Lower leg skin (tissue), 4 donors: ENCODE measurements around the gene GSN. TPM values are rescaled to one million over a fixed set of nuclear protein-coding genes. Genes with fewer than 3 reads are reported as not detected.
A peak's percentile ranks its signal among the peaks of the same experiment; 100 is the strongest.

Experiments
- DNase-seq, 2 donors: peaks; one replicate each; pipeline ENCODE4 v3.0.0-alpha.2; 2019; ENCODE audit warnings: low spot score in 2 of 2
- H3K4me3 ChIP-seq: fragments of 200-600 bp; sonication (generic); 2 replicates; pipeline ENCODE4 v1.5.1; 2017; ENCODE audit warnings: mild to moderate bottlenecking, low read depth; ENCODE audit not compliant: poor library complexity, severe bottlenecking
- POLR2A ChIP-seq, 2 donors: fragments of 450-650 bp; IDR thresholded peaks; one replicate each; pipeline ENCODE4 v1.6.1; 2016 to 2017; ENCODE audit warnings: antibody characterized with exemption in 2 of 2, mild to moderate bottlenecking in 1 of 2, moderate library complexity in 1 of 2
- WGBS, 2 donors: methylation state at CpG; one replicate each; pipeline ENCODE4 v1.1.5; 2018; 5-methylcytosine and 5-hydroxymethylcytosine counted together
- intact Hi-C: fragments of 100-400 bp; cut with DNase I; formaldehyde crosslinking; loops from one replicate; pipeline ENCODE4 v1.15.0; 2023; ENCODE audit warnings: low total_unique reads
- total RNA-seq, 4 donors: library from RNA; depleted of rRNA; stranded (reverse); fragments of >200 nt; gene quantifications; one replicate each; pipeline ENCODE4 v1.1.0, GENCODE V29; 2016
- TF ChIP-seq, protein P1 (sequence below), 3 donors: fragments of 450-650 bp; IDR thresholded peaks; one replicate each; pipeline ENCODE4 v1.5.1; 2016; ENCODE audit warnings: antibody characterized with exemption in 3 of 3, mild to moderate bottlenecking in 3 of 3, moderate library complexity in 2 of 3

Gene GSN
- total RNA-seq, 4 donors from 2014 or later = 835 to 2,031 (median 1,042) TPM

DNA sequence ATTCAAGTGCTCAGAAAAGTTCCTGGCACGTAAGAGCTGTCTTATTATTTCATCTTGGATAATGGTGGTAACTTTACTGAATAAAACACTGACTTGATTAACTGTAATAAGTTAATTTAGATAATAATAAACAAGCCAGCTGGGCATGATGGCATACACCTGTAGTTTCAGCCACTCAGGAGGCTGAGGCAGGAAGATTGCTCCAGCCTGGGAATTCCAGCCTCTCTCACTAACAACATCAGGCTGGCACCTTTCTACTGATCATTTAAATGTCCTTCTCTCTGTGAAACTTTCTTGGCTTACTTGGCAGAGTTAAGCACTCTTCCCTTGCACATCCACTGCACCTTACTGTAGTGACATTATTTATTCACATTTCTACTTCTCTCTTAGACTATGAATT is 82.1 kb downstream of the GSN start:
- no peak overlapping the region for H3K4me3 ChIP-seq
- DNase-seq = no peak
- 82 to 94% methylated on average over 1 of the region's 1 CpG for WGBS, 2 donors
- intact Hi-C loops = no loop called here
- TF ChIP-seq, protein P1, sequence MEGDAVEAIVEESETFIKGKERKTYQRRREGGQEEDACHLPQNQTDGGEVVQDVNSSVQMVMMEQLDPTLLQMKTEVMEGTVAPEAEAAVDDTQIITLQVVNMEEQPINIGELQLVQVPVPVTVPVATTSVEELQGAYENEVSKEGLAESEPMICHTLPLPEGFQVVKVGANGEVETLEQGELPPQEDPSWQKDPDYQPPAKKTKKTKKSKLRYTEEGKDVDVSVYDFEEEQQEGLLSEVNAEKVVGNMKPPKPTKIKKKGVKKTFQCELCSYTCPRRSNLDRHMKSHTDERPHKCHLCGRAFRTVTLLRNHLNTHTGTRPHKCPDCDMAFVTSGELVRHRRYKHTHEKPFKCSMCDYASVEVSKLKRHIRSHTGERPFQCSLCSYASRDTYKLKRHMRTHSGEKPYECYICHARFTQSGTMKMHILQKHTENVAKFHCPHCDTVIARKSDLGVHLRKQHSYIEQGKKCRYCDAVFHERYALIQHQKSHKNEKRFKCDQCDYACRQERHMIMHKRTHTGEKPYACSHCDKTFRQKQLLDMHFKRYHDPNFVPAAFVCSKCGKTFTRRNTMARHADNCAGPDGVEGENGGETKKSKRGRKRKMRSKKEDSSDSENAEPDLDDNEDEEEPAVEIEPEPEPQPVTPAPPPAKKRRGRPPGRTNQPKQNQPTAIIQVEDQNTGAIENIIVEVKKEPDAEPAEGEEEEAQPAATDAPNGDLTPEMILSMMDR (IDR thresholded peaks at IDR 0.05) = no peak
- TF ChIP-seq POLR2A (IDR thresholded peaks at IDR 0.05) = no peak

DNA sequence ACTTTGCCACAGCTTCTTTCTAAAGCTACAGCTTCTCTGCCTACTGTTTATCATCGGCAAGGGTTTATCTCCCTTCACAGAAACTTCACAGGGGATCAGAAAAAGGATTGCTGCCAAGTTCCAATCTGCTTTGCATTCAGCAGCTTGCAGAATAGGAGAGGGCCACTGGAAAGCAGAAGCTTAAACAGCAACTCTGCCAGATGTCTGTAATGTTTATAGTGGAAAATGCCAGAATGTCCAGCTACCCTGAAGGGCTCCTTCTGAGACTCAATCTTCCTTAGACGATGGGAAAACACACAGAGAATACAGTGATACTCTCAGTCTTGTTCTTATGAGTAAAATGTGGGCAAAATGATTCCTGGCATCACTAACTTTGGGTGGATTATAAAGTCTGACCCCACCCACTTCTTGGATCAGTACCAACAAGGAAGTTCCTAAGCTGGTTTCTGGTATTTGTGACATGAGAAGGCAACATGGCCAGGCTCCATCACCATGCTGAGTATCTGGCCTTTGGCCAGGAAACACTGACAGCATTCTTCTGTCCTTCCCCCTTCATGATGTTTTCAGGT is 83.1 kb downstream of the GSN start:
- intact Hi-C loops = no loop called here
- DNase-seq = peak in 1 of 2 donors; percentile 88
- no peak overlapping the region for H3K4me3 ChIP-seq
- TF ChIP-seq POLR2A (IDR thresholded peaks at IDR 0.05) = no peak
- TF ChIP-seq, protein P1 (IDR thresholded peaks at IDR 0.05) = no peak
- whole genome bisulfite sequencing, 2 donors = 0 to 2% methylated on average over 2 of the region's 2 CpGs

DNA sequence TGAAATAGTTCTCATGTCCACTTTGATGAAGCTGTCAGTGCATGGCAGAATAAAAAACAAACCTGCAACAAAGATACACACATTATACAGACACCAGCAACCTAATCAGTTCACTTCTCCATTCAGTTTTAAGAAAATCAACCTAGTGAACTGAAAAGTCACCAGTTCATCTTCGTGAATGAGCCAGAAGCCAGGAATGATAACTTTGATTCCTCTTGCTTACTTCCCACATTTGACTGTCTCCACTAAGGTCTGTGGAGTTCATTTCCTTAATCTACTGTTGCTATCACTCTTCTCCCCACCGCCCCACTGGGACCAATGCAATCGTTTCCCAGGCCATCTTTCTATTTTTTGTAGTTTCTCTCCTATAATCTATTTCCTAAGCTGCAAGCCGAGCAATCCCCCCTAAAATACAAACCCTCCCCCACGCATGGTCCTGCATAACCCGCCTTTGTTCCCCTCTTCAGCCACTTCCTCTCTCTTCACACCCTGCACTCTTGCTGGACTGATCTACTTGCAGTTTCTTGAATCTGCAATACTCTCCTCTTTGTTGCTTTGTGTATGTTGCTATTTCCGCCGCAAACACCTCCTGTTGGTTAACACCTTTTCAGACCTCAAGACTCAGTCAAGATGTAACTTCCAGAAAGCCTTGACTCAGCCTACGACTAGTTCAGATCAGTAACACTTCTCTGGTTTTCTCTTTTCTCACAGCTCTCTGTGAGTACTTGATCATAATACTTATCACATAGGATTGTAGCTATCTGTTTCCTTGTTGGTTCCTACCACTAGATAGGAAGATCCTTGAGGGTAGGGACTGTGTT is 85.5 kb downstream of the GSN start:
- 77 to 82% methylated on average over 9 of the region's 9 CpGs for WGBS, 2 donors
- intact Hi-C loops = no loop called here
- no peak overlapping the region for H3K4me3 ChIP-seq
- TF ChIP-seq, protein P1 (IDR thresholded peaks at IDR 0.05) = no peak
- TF ChIP-seq POLR2A (IDR thresholded peaks at IDR 0.05) = no peak
- DNase-seq = no peak

DNA sequence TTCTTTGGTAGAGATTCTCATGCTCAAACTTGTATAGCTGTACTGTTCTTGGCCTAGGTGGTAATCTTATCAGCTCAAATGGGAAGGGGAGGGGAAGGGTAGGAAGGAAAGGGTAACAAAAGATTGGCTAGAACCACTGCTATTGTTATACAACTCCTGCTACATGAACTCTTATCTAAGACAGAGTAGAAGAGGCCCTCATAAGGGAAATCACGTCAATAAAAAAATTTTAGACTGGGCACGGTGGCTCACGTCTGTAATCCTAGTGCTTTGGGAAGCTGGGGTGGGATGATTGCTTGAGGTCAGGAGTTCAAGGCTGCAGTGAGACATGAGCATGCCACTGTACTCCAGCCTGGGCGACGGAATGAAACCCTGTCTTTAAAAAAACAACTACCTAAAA is 86.2 kb downstream of the GSN start:
- WGBS, 2 donors = 72 to 75% methylated on average over 5 of the region's 5 CpGs
- intact Hi-C loops = no loop called here
- TF ChIP-seq POLR2A (IDR thresholded peaks at IDR 0.05) = no peak
- TF ChIP-seq, protein P1 (IDR thresholded peaks at IDR 0.05) = no peak
- no peak for DNase-seq
- H3K4me3 ChIP-seq = no peak overlapping the region

DNA sequence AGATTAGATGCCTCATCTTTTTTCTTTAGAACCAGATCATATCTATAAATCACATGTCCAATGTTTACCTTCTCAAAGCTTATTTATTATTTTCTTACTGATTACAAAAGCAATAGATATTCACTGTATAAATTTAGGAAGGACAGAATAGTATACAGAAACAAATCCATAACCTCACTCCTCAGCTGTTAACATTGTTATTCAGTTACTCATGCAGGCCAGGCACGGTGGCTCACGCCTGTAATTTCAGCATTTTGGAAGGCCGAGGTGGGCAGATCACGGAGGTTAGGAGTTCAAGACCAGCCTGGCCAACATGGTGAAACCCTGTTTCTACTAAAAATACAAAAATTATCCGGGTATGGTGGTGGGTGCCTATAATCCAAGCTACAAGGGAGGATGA is 86.8 kb downstream of the GSN start:
- no peak for DNase-seq
- TF ChIP-seq POLR2A (IDR thresholded peaks at IDR 0.05) = no peak
- TF ChIP-seq, protein P1 (IDR thresholded peaks at IDR 0.05) = no peak
- H3K4me3 ChIP-seq = no peak overlapping the region
- intact Hi-C loops = no loop called here
- WGBS, 2 donors = 90 to 91% methylated on average over 5 of the region's 5 CpGs
